HepG2 (cell line): ENCODE data around the gene THEM4. TPM values are rescaled to one million over a fixed set of nuclear protein-coding genes. Genes with fewer than 3 reads are reported as not detected.

Experiments used
- ARHGAP35 ChIP-seq: sonication (generic); formaldehyde crosslinking; IDR thresholded peaks from 2 replicates; pipeline ENCODE4 v1.9.0; 2022; ENCODE audit warnings: mild to moderate bottlenecking, inconsistent platforms, moderate library complexity, missing genetic modification reagents, borderline replicate concordance
- ASH2L ChIP-seq: fragments of 300-600, 200-600 bp; sonication (generic); IDR thresholded peaks from 2 replicates; pipeline ENCODE4 v1.7.0; 2017; ENCODE audit warnings: low read depth, mild to moderate bottlenecking, moderate library complexity, mixed read lengths, low read length; ENCODE audit not compliant: insufficient read length
- HNRNPH1 ChIP-seq: fragments of 200-400 bp; formaldehyde crosslinking; optimal IDR thresholded peaks from 2 replicates; pipeline ENCODE3; 2017; ENCODE audit warnings: mild to moderate bottlenecking, low read depth, low read length
- JUN ChIP-seq: sonication (generic); formaldehyde crosslinking; IDR thresholded peaks from 2 replicates; pipeline ENCODE4 v1.4.0; 2020; ENCODE audit warnings: mild to moderate bottlenecking, missing genetic modification reagents
- KLF11 ChIP-seq: IDR thresholded peaks from 2 replicates; pipeline ENCODE4 v1.6.1; 2016; ENCODE audit warnings: missing compliant biosample characterization
- KLF13 ChIP-seq: sonication (generic); formaldehyde crosslinking; IDR thresholded peaks from 2 replicates; pipeline ENCODE4 v1.4.0; 2020; ENCODE audit warnings: mild to moderate bottlenecking, missing genetic modification reagents
- POLR2AphosphoS5 ChIP-seq: IDR thresholded peaks from 2 replicates; pipeline ENCODE4 v1.6.1; 2012; ENCODE audit warnings: low read depth, low read length
- RAD21 ChIP-seq: fragments of 450-650 bp; formaldehyde crosslinking; IDR thresholded peaks from 2 replicates; pipeline ENCODE4 v1.5.0; 2020; ENCODE audit warnings: mild to moderate bottlenecking
- RAD51 ChIP-seq: fragments of 450-650 bp; IDR thresholded peaks from 2 replicates; pipeline ENCODE4 v1.6.1; 2016; ENCODE audit warnings: borderline replicate concordance
- RXRA ChIP-seq: sonication (generic); formaldehyde crosslinking; IDR thresholded peaks from 2 replicates; pipeline ENCODE4 v1.5.1; 2020; ENCODE audit warnings: missing genetic modification reagents
- SIN3A ChIP-seq: IDR thresholded peaks from 2 replicates; pipeline ENCODE4 v1.6.1; 2011; ENCODE audit warnings: low read depth, mild to moderate bottlenecking, control low read depth, low read length, borderline replicate concordance
- SP140L ChIP-seq: sonication (generic); formaldehyde crosslinking; IDR thresholded peaks from 2 replicates; pipeline ENCODE4 v1.4.0; 2020; ENCODE audit warnings: missing genetic modification reagents, borderline replicate concordance
- ZBTB14 ChIP-seq: sonication (generic); formaldehyde crosslinking; IDR thresholded peaks from 2 replicates; pipeline ENCODE4 v1.4.0; 2020; ENCODE audit warnings: missing genetic modification reagents
- ZBTB7A ChIP-seq: sonication (generic); formaldehyde crosslinking; IDR thresholded peaks from 2 replicates; pipeline ENCODE4 v1.8.0; 2022; ENCODE audit warnings: mild to moderate bottlenecking, missing genetic modification reagents
- ZGPAT ChIP-seq: IDR thresholded peaks from 2 replicates; pipeline ENCODE4 v1.6.1; 2016; ENCODE audit warnings: mild to moderate bottlenecking
- ZHX1 ChIP-seq: sonication (generic); formaldehyde crosslinking; IDR thresholded peaks from 2 replicates; pipeline ENCODE4 v1.8.1; 2022; ENCODE audit warnings: low read depth, mild to moderate bottlenecking, missing genetic modification reagents
- ZNF326 ChIP-seq: sonication (generic); formaldehyde crosslinking; IDR thresholded peaks from 2 replicates; pipeline ENCODE4 v1.4.0; 2020; ENCODE audit warnings: missing genetic modification reagents, borderline replicate concordance
- ZNF800 ChIP-seq: sonication (generic); formaldehyde crosslinking; IDR thresholded peaks from 2 replicates; pipeline ENCODE4 v1.4.0; 2020; ENCODE audit warnings: missing genetic modification reagents
- polyA plus RNA-seq, 8 experiments: library from polyadenylated mRNA; depleted of rRNA in 3 of 8; stranded (reverse) in 7 of 8; unstranded in 1 of 8; fragments of >200 nt; fragmentation: Illumina TruSeq in 4 of 8; extraction: Trizol in 4 of 8; gene quantifications; 2 replicates each; pipeline versions ENCODE4 v1.2.1 to v1.2.3, GENCODE V29; 2011 to 2016; ENCODE audit warnings: low read depth in 4 of 8, missing spikeins in 1 of 8, mixed read lengths in 1 of 8; ENCODE audit not compliant: insufficient read depth in 1 of 8
- total RNA-seq, 5 experiments: library from RNA; depleted of rRNA; stranded (reverse); fragments of >200 nt; fragmentation: Illumina TruSeq; extraction: Trizol; gene quantifications; 2 replicates each; pipeline ENCODE4 v1.2.3, GENCODE V29; 2016; ENCODE audit warnings: low read depth in 1 of 5

THEM4 gene
- total and polyA plus RNA-seq, 2 of the 13 experiments (the other 11 are each of a cell fraction or from before 2014, with no cell fraction given) = 10.9 to 13.9 TPM

- TF ChIP-seq SIN3A (peak; percentile 46; the same call in 1 of the 2 replicates), POLR2AphosphoS5 (peak; percentile 76), RAD51 (no peak), ZBTB7A (CRISPR knock-in tag) (0 out of 2 replicates have a peak, but pooled peaks have one; percentile 17), RXRA (CRISPR knock-in tag) (peak; percentile 74), SP140L (CRISPR knock-in tag) (no peak; the same call in 1 of the 2 replicates), KLF13 (peak; percentile 63; the same call in 1 of the 2 replicates), ASH2L (peak; percentile 70), RAD21 (CRISPR knock-in tag) (peak; percentile 62; the same call in 1 of the 2 replicates), ZGPAT (CRISPR knock-in tag) (peak; percentile 89), JUN (peak; percentile 26; the same call in 1 of the 2 replicates), HNRNPH1 (no peak), KLF11 (0 out of 2 replicates have a peak, but pooled peaks have one; percentile 24), ZHX1 (CRISPR knock-in tag) (peak; percentile 74; the same call in 1 of the 2 replicates), ARHGAP35 (CRISPR knock-in tag) (peak; percentile 59; the same call in 1 of the 2 replicates), ZNF800 (CRISPR knock-in tag) (peak; percentile 83; the same call in 1 of the 2 replicates), ZBTB14 (peak; percentile 99), ZNF326 (CRISPR knock-in tag) (no peak)
These were observed at the start of gene THEM4 (continued) for GRCh38 chr1:151909167-151910149.
